Fibroblast of mammary gland (primary cell): ENCODE results near the gene PHF23.

Experiments used
- DNase-seq: peaks from one replicate; pipeline ENCODE4 v3.0.0-alpha.2; 2010; ENCODE audit warnings: low read depth
- H3K4me3 ChIP-seq: 2 replicates; pipeline ENCODE4 v1.5.1; 2011; ENCODE audit warnings: low read depth, mild to moderate bottlenecking, low read length, moderate library complexity; ENCODE audit not compliant: control insufficient read depth
- CTCF ChIP-seq: conservative IDR thresholded peaks from 2 replicates; pipeline ENCODE4 v1.5.1; 2011; ENCODE audit warnings: low read depth, low read length, inconsistent platforms; ENCODE audit not compliant: control insufficient read depth, insufficient read depth

PHF23 gene

GRCh38 chr17:7207120-7208001, 31.9 kb downstream of the PHF23 start:
- DNase-seq, result peak; percentile 48
- TF ChIP-seq CTCF, result no peak
- no peak overlapping the region for H3K4me3 ChIP-seq

GRCh38 chr17:7205561-7205960, 33.7 kb downstream of the PHF23 start:
- peak overlapping the region; percentile 54 for H3K4me3 ChIP-seq
- DNase-seq, result no peak
- no peak for TF ChIP-seq CTCF

- H3K4me3 ChIP-seq, result peak overlapping the region; percentile 54
- DNase-seq, result peak; percentile 80
- no peak for TF ChIP-seq CTCF
These were observed 34.3 kb downstream of the PHF23 start for GRCh38 chr17:7204828-7205461.

GRCh38 chr17:7204336-7204735, 34.9 kb downstream of the PHF23 start:
- peak overlapping the region; percentile 54 for H3K4me3 ChIP-seq
- no peak for TF ChIP-seq CTCF
- no peak for DNase-seq

GRCh38 chr17:7203391-7203790, 35.9 kb downstream of the PHF23 start:
- no peak for DNase-seq
- no peak for TF ChIP-seq CTCF

GRCh38 chr17:7196651-7197401, 42.4 kb downstream of the PHF23 start:
- DNase-seq, result no peak
- no peak overlapping the region for H3K4me3 ChIP-seq
- TF ChIP-seq CTCF, result no peak

More at GRCh38 chr17:7203391-7203790, 35.9 kb downstream of the PHF23 start:
- H3K4me3 ChIP-seq, result no peak overlapping the region
